ENCODE results near the gene MGAT4C.

MGAT4C gene

DNA sequence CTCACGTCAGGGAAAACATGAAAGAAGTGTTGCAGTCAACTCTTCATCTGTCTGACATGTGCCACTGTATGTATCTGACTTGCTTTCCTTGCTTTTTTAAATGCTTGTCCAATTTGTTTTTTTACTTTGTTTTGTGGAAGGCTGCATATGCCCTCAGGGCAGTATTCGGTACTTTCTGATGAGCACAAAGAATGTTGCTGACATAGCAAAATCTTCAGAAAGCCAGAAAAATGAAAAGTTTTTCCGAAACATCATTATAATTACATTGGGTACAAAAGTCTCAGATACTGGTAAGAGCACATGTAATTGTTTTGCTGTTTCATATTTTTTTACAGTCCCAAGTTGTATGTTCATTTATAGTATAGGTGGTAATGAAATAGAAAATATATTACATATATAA lies 237.8 kb downstream of the MGAT4C start:
- Mint-ChIP-seq H3K4me1 (ENCODE audit: low read depth) (no peaks in the 10 kb centered on the region), H3K9me3 (peaks cover 4% of the 10 kb centered on the region), H3K27ac (no peak overlapping the region), H3K27me3 (ENCODE audit: low read depth) (no peaks in the 10 kb centered on the region), H3K36me3 (ENCODE audit: low read depth) (no peaks in the 10 kb centered on the region), H3K4me3 (no peak overlapping the region)

DNA sequence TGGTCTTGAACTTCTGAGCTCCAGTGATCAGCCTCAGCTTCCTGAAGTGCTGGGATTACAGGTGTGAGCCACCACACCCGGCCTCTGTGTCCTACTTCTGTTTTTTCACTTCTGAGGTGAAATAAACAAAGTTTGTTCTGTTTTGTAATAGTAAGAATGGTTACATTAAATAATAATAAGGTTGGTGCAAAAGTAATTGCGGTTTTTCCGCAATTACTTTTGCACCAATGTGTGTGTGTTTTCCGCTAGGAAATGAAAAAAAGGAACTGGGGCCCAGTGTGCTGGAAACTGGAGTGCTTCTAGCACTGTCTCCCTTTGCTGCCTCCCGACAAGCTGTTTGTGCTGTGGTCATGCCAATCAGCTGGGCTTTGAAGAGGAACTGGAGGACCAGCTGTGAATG lies 241.2 kb downstream of the MGAT4C start:
- no peaks in the 10 kb centered on the region for H3K36me3 Mint-ChIP-seq (ENCODE audit: low read depth)
- peaks cover 4% of the 10 kb centered on the region for H3K9me3 Mint-ChIP-seq
- H3K27ac Mint-ChIP-seq: no peak overlapping the region
- no peaks in the 10 kb centered on the region for H3K4me1 Mint-ChIP-seq (ENCODE audit: low read depth)
- H3K27me3 Mint-ChIP-seq (ENCODE audit: low read depth): no peaks in the 10 kb centered on the region
- no peak overlapping the region for H3K4me3 Mint-ChIP-seq

DNA sequence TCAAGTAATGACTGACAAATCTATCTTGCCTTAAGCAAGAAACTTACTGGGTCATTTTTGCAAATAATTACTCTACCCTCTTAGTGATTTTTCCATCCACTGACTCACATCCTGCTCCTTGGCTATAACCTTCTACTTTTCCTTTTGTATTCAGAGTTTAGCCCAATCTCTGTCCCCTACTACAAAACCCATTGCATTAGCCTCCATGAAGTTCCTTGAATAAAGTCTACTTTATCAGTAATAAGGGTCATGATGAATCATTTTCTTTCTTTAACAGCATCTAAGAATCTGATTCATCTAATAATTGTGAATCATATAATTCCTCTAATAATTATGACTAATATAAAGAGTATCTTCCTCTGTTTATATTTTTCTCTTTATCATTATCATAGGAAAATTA lies 249.5 kb downstream of the MGAT4C start:
- Mint-ChIP-seq H3K4me3 (no peak overlapping the region), H3K27me3 (ENCODE audit: low read depth) (no peaks in the 10 kb centered on the region), H3K27ac (no peak overlapping the region), H3K4me1 (ENCODE audit: low read depth) (no peaks in the 10 kb centered on the region), H3K9me3 (no peaks in the 10 kb centered on the region), H3K36me3 (ENCODE audit: low read depth) (no peaks in the 10 kb centered on the region)

DNA sequence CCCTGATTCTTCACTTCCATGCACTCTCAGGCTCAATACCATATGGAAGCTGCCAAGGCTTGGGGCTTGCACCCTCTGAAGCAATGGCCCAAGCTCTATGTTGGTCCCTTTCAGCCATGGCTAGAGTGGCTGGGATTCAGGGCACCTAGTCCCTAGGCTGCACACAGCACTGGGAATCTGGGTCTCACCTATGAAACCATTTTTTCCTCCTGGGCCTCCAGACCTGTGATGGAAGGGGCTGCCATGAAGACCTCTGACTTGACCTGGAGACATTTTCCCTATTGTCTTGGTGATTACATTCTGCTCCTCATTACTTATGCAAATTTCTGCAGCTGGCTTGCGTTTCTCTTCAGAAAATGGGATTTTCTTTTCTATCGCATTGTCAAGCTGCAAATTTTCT lies 258.1 kb downstream of the MGAT4C start:
- H3K4me3 Mint-ChIP-seq: no peak overlapping the region
- H3K9me3 Mint-ChIP-seq: peaks cover 27% of the 10 kb centered on the region
- no peaks in the 10 kb centered on the region for H3K4me1 Mint-ChIP-seq (ENCODE audit: low read depth)
- no peak overlapping the region for H3K27ac Mint-ChIP-seq
- no peaks in the 10 kb centered on the region for H3K27me3 Mint-ChIP-seq (ENCODE audit: low read depth)
- no peaks in the 10 kb centered on the region for H3K36me3 Mint-ChIP-seq (ENCODE audit: low read depth)

DNA sequence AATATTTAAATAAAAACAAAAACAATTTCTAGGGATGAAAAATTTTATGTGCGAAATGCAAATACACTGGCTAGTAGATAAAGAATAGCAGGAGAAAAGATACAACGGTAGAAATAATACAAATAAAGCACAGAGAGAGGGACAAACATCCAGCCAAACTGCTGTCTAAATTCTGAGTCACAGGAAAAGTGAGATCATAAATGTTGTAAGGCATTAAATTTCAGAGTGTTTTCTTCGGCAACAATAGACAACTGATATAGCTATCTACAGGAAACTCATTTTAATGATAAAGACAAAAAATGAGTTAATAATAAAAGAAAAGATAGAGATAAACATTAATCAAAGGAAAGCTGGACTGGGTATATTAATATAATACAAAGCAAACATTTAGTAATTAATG lies 259.9 kb downstream of the MGAT4C start:
- Mint-ChIP-seq H3K9me3 (peaks cover 32% of the 10 kb centered on the region), H3K4me3 (no peak overlapping the region), H3K27me3 (ENCODE audit: low read depth) (no peaks in the 10 kb centered on the region), H3K4me1 (ENCODE audit: low read depth) (no peaks in the 10 kb centered on the region), H3K36me3 (ENCODE audit: low read depth) (no peaks in the 10 kb centered on the region), H3K27ac (no peak overlapping the region)

DNA sequence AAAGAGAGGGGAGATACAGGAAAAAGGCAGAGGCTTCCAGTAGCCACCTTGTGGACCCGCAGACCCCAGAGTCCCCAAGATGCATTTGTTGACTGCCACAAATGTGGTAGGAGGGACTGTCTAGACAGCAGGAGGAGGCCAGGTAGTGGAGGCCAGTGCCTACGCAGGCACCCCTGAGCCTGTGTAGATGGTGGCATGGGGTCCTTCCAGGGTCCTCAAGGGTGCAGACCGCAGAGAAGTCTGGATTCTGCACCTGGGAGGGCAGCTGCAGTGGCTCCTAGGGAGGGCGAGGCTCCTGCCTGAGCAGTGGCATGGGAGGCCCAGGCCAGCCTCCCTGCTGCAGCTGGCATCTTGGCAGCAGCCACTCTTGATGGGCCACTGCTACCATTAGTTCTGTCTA lies 262.4 kb downstream of the MGAT4C start:
- Mint-ChIP-seq H3K4me3 (no peak overlapping the region), H3K36me3 (ENCODE audit: low read depth) (no peaks in the 10 kb centered on the region), H3K27ac (no peak overlapping the region), H3K9me3 (peaks cover 29% of the 10 kb centered on the region), H3K27me3 (ENCODE audit: low read depth) (no peaks in the 10 kb centered on the region), H3K4me1 (ENCODE audit: low read depth) (no peaks in the 10 kb centered on the region)

DNA sequence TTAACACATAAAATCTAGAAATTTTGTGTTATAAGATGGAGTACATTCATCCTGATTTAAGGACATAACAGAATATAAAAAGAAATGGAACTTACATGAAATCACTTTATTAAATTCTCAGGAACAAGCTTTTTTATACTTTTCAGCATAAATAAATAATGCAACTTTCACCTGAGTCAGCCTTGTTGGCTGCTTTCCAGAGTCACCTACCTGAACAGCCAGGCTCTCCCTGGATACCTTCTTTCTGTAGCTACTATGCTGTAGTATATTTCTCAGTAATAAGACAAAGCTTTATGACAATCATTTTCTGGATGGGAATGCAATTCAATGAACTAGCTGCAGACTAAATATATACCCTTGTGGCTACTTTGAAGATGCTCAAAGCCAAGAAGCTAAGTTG lies 270.2 kb downstream of the MGAT4C start:
- Mint-ChIP-seq H3K36me3 (ENCODE audit: low read depth) (no peaks in the 10 kb centered on the region), H3K4me3 (no peak overlapping the region), H3K9me3 (no peaks in the 10 kb centered on the region), H3K27ac (no peak overlapping the region), H3K27me3 (ENCODE audit: low read depth) (no peaks in the 10 kb centered on the region), H3K4me1 (ENCODE audit: low read depth) (no peaks in the 10 kb centered on the region)

DNA sequence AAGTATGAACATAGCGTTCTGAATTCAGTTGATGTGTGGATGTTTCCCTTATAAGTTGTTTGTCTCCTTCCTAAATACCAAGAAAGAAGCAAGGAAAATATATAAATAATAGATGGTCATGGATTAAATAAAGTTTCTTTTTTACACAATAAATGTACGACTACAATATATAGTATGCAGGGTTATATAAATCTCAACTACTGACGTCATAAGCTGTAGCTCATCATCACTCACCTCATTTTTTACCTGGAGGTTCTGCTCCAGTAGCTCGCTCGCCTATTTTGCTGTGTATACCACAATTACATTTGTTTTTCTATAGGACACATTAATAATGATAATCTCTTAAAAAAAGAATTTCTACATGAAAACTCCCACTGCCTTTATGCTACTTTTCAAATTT lies 272.6 kb downstream of the MGAT4C start:
- Mint-ChIP-seq H3K9me3 (no peaks in the 10 kb centered on the region), H3K36me3 (ENCODE audit: low read depth) (no peaks in the 10 kb centered on the region), H3K4me1 (ENCODE audit: low read depth) (no peaks in the 10 kb centered on the region), H3K27ac (no peak overlapping the region), H3K27me3 (ENCODE audit: low read depth) (no peaks in the 10 kb centered on the region), H3K4me3 (no peak overlapping the region)

DNA sequence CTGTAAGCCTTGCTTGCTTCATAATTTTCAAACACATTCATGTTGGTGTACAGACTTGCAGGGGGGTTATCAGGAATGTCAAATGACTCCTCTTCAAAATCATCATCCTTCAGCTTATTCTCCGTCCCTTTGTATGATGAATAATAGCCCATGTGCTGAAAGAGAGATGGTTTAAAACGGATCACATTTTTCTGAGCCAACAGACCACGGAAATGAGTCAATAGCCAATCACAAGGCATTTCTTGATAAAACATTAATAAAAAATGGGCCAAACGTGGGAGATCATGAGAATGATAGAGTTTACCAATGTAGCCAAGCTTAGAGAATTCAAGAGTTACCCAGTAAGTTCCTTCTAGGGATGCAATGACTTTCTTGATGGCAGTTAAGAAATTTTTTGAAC lies 276.6 kb downstream of the MGAT4C start:
- no peaks in the 10 kb centered on the region for H3K9me3 Mint-ChIP-seq

DNA sequence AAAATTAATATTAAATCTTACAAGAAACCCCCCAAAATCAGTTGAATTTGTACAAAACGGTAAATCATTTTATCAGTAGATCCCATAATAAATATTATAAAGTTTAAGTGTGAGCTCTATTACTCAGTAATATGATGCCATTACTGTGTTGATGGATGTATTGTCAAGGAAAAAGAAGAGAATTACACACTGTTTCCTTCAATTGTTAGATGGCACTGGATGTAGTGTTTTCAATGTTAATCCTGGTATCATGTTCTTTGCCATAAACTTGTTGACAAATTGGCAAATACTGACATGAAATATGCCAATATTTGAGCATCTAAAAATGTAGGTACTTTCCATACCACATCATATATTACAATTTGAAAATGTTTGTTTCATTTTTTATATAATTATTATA lies 280.5 kb downstream of the MGAT4C start:
- no peaks in the 10 kb centered on the region for H3K36me3 Mint-ChIP-seq (ENCODE audit: low read depth)
- H3K4me1 Mint-ChIP-seq (ENCODE audit: low read depth): no peaks in the 10 kb centered on the region
- H3K4me3 Mint-ChIP-seq: no peak overlapping the region
- no peaks in the 10 kb centered on the region for H3K27me3 Mint-ChIP-seq (ENCODE audit: low read depth)
- no peaks in the 10 kb centered on the region for H3K9me3 Mint-ChIP-seq
- no peak overlapping the region for H3K27ac Mint-ChIP-seq

More for the DNA sequence above, 276.6 kb downstream of the MGAT4C start:
- Mint-ChIP-seq H3K27me3 (ENCODE audit: low read depth) (no peaks in the 10 kb centered on the region), H3K4me1 (ENCODE audit: low read depth) (no peaks in the 10 kb centered on the region), H3K27ac (no peak overlapping the region), H3K36me3 (ENCODE audit: low read depth) (no peaks in the 10 kb centered on the region), H3K4me3 (no peak overlapping the region)

DNA sequence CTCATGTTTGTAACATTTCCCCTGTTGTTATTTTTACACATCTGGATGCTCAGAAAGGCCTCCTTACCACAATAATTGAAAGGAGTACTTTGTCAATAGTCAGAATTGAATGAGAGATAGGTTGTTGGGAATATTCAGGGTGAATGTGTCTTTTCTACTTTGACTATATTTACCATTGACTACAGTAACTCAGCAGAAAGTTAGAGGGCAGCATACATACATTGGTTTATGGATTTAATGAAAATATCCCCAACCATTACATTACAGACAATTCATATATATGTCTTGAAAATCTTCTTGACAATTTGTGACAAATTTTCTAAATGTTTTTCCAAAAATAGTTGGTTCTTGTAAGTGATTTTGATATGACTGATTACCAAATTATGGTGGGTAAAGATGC lies 284.4 kb downstream of the MGAT4C start:
- Mint-ChIP-seq H3K4me1 (ENCODE audit: low read depth) (no peaks in the 10 kb centered on the region), H3K27ac (no peak overlapping the region), H3K36me3 (ENCODE audit: low read depth) (no peaks in the 10 kb centered on the region), H3K9me3 (no peaks in the 10 kb centered on the region), H3K27me3 (ENCODE audit: low read depth) (no peaks in the 10 kb centered on the region), H3K4me3 (no peak overlapping the region)

DNA sequence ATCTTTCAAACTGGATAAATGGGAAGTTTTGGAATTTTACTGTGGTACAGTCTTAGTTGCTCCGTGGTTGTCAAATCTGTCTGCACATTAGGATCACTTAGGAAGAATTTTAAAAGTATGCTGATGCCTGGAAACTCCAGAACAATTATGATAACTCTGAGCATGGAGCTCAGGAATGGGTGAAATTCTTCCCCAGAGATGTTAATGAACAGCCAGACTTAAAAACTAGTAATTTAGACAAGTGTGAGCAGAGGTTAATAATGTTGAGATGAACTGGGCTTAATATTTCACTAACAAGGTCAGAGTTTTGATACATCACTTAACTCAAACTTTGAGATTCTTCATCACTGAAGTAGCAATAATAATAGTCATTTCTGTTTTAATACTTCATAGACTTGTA lies 287.6 kb downstream of the MGAT4C start:
- no peaks in the 10 kb centered on the region for H3K9me3 Mint-ChIP-seq
- H3K4me3 Mint-ChIP-seq: no peak overlapping the region
- H3K36me3 Mint-ChIP-seq (ENCODE audit: low read depth): no peaks in the 10 kb centered on the region
- H3K27me3 Mint-ChIP-seq (ENCODE audit: low read depth): no peaks in the 10 kb centered on the region
- no peaks in the 10 kb centered on the region for H3K4me1 Mint-ChIP-seq (ENCODE audit: low read depth)
- H3K27ac Mint-ChIP-seq: no peak overlapping the region

DNA sequence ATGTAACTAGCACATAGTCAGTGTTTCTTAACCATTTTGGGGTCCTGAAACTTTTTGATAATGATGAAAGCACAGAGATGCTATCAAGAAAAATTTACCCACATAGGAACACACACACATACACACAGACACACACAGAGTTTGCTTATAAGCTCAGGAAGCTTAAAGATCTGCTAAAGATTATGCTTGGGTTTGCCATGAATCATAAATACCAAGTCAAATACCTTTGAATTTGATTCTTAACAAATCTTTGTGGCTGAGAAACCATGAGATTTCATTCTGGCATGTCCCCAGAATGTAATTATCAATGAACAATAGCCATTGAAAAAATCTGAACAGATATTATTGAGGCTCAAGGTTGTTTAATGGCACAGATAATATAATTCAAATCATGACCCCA lies 292.9 kb downstream of the MGAT4C start:
- Mint-ChIP-seq H3K9me3 (no peaks in the 10 kb centered on the region), H3K36me3 (ENCODE audit: low read depth) (no peaks in the 10 kb centered on the region), H3K27me3 (ENCODE audit: low read depth) (no peaks in the 10 kb centered on the region), H3K4me3 (no peak overlapping the region), H3K27ac (no peak overlapping the region), H3K4me1 (ENCODE audit: low read depth) (no peaks in the 10 kb centered on the region)

DNA sequence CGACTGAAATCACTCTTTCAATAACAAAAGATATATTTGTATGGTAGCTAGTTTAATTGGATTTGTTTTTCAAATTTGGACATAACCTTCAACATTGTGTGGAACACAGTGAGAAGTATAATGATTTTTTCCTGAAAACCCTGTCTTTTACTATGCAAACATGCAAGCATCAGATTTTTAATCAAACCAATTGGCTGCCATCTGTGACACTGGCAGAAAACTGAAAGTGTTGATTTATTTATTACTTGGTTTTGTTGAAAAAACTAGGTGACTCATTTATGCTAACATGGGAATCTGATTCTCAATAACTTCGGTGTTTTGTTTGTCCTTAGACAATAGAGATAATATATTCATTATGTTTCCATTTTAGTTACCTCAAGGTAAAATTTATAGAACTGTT lies 300.1 kb downstream of the MGAT4C start:
- H3K4me3 Mint-ChIP-seq: no peak overlapping the region
- no peaks in the 10 kb centered on the region for H3K36me3 Mint-ChIP-seq (ENCODE audit: low read depth)
- H3K4me1 Mint-ChIP-seq (ENCODE audit: low read depth): no peaks in the 10 kb centered on the region
- no peak overlapping the region for H3K27ac Mint-ChIP-seq
- H3K27me3 Mint-ChIP-seq (ENCODE audit: low read depth): no peaks in the 10 kb centered on the region
- no peaks in the 10 kb centered on the region for H3K9me3 Mint-ChIP-seq

DNA sequence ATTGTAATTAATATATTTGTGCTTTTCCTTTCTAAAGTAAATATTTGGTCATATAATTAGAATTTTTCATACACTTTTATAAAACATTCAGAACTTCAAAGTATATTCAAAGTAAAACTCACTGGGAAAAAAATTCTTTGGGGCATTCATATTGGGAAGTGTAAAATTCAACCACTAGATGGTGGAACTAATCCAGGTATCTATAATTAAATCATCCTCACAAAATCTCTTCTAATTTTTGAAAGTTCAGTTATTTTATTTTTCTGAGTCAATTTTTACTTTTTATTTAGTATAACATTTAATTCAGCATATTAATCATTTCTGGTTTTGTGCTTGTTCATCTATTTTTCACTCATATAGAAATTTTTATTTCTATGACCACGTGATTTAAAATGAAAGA lies 301.1 kb downstream of the MGAT4C start:
- H3K36me3 Mint-ChIP-seq (ENCODE audit: low read depth): no peaks in the 10 kb centered on the region
- H3K4me3 Mint-ChIP-seq: no peak overlapping the region
- no peaks in the 10 kb centered on the region for H3K4me1 Mint-ChIP-seq (ENCODE audit: low read depth)
- no peaks in the 10 kb centered on the region for H3K27me3 Mint-ChIP-seq (ENCODE audit: low read depth)
- no peak overlapping the region for H3K27ac Mint-ChIP-seq
- H3K9me3 Mint-ChIP-seq: no peaks in the 10 kb centered on the region

DNA sequence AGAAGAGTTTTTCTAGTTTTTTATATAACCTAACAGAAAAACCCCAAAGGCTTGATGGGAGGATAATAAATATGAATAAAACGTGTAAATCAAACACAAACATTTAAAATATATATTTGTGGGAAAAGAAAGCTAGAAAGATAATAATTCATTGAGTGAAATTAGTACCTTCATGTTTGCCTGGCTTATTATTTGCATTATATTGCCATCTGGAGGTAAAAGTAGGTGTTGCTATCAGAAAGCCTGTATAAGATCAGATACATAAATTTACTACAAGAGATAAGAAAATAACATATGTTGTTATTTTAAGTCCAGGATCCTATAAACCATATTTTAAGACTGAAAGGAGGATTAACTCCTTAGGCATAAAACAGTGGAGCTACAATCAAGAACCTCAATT lies 304.4 kb downstream of the MGAT4C start:
- no peaks in the 10 kb centered on the region for H3K36me3 Mint-ChIP-seq (ENCODE audit: low read depth)
- H3K27ac Mint-ChIP-seq: no peak overlapping the region
- H3K27me3 Mint-ChIP-seq (ENCODE audit: low read depth): no peaks in the 10 kb centered on the region
- H3K4me1 Mint-ChIP-seq (ENCODE audit: low read depth): no peaks in the 10 kb centered on the region
- H3K9me3 Mint-ChIP-seq: no peaks in the 10 kb centered on the region
- H3K4me3 Mint-ChIP-seq: no peak overlapping the region

Measured in T-helper 1 cell treated with Interleukin-12 subunit alpha and Interleukin-12 subunit beta and Interleukin-4 antibody, amounts not matched to agents 30 μg/mL and 1 μg/mL, for 36 hours (primary cell).